Mesothelial cell of epicardium (in vitro differentiated cells): ENCODE data around the gene F12. TPM values are rescaled to one million over a fixed set of nuclear protein-coding genes. Genes with fewer than 3 reads are reported as not detected.

ENCODE experiments used
- DNase-seq, 2 experiments: peaks; one replicate each; pipeline ENCODE4 v3.0.0; 2021; ENCODE audit warnings: low spot score in 2 of 2; ENCODE audit not compliant: unreplicated experiment in 2 of 2
- H3K27ac Mint-ChIP-seq: 2 replicates; pipeline ENCODE4 v1.8.0; 2021; ENCODE audit warnings: mixed read lengths
- H3K27me3 Mint-ChIP-seq: 2 replicates; pipeline ENCODE4 v1.8.0; 2021; ENCODE audit warnings: low read depth, mixed read lengths
- H3K36me3 Mint-ChIP-seq: 2 replicates; pipeline ENCODE4 v1.8.0; 2021; ENCODE audit warnings: mixed read lengths
- H3K4me1 Mint-ChIP-seq: 2 replicates; pipeline ENCODE4 v1.8.0; 2021; ENCODE audit warnings: mixed read lengths
- H3K4me3 Mint-ChIP-seq: 2 replicates; pipeline ENCODE4 v1.8.0; 2021; ENCODE audit warnings: mild to moderate bottlenecking, moderate library complexity, mixed read lengths
- H3K9me3 Mint-ChIP-seq: 2 replicates; pipeline ENCODE4 v1.8.0; 2021; ENCODE audit warnings: mixed read lengths
- total RNA-seq: library from RNA; stranded (reverse); gene quantifications from 3 replicates; pipeline ENCODE4 v1.2.1, GENCODE V29; 2021
- TF ChIP-seq, protein P1 (sequence below): fragments of 200-600 bp; sonication (generic); IDR thresholded peaks from one replicate; pipeline ENCODE4 v1.5.0; 2021; ENCODE audit warnings: antibody characterized with exemption; ENCODE audit not compliant: unreplicated experiment

The F12 gene
- total RNA-seq, 1 donor from 2014 or later: 2.3 TPM

- peaks cover 10% of the 10 kb centered on the region for H3K4me1 Mint-ChIP-seq
- H3K4me3 Mint-ChIP-seq: no peak overlapping the region
- TF ChIP-seq, protein P1, sequence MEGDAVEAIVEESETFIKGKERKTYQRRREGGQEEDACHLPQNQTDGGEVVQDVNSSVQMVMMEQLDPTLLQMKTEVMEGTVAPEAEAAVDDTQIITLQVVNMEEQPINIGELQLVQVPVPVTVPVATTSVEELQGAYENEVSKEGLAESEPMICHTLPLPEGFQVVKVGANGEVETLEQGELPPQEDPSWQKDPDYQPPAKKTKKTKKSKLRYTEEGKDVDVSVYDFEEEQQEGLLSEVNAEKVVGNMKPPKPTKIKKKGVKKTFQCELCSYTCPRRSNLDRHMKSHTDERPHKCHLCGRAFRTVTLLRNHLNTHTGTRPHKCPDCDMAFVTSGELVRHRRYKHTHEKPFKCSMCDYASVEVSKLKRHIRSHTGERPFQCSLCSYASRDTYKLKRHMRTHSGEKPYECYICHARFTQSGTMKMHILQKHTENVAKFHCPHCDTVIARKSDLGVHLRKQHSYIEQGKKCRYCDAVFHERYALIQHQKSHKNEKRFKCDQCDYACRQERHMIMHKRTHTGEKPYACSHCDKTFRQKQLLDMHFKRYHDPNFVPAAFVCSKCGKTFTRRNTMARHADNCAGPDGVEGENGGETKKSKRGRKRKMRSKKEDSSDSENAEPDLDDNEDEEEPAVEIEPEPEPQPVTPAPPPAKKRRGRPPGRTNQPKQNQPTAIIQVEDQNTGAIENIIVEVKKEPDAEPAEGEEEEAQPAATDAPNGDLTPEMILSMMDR: no peak
- H3K27ac Mint-ChIP-seq: no peak overlapping the region
- H3K27me3 Mint-ChIP-seq: no peaks in the 10 kb centered on the region
- no peak for DNase-seq
- H3K36me3 Mint-ChIP-seq: no peaks in the 10 kb centered on the region
- no peaks in the 10 kb centered on the region for H3K9me3 Mint-ChIP-seq
These were observed 35.6 kb downstream of the F12 start for GRCh38 chr5:177373806-177374205.

DNA sequence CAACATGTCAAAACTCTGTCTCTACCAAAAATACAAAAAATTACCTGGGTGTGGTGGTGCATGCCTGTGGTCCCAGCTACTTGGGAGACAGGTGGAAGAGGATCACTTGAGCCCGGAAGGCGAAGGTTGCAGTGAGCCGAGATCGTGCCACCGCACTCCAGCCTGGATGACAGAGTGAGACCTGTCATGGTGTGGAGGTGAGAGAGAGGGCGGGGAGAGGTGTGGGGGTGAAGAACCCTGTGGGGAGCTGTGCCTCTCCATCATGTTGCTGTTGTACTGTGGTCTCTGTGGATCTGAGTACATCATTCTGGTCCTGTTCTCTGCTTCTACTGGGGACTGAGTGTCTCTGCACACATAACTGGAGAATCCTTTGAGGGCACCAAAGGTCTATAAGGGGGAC is 36.5 kb downstream of the F12 start:
- no peak overlapping the region for H3K27ac Mint-ChIP-seq

GRCh38 chr5:177372034-177372896 is 37.1 kb downstream of the F12 start:
- H3K4me3 Mint-ChIP-seq: peak overlapping the region; percentile 52
- peaks cover 12% of the 10 kb centered on the region for H3K4me1 Mint-ChIP-seq
- no peaks in the 10 kb centered on the region for H3K9me3 Mint-ChIP-seq
- no peak for DNase-seq
- H3K36me3 Mint-ChIP-seq: no peaks in the 10 kb centered on the region
- no peak overlapping the region for H3K27ac Mint-ChIP-seq
- no peaks in the 10 kb centered on the region for H3K27me3 Mint-ChIP-seq
- TF ChIP-seq, protein P1: no peak

More for the DNA sequence above, 36.5 kb downstream of the F12 start:
- no peaks in the 10 kb centered on the region for H3K27me3 Mint-ChIP-seq
- TF ChIP-seq, protein P1: no peak
- DNase-seq: no peak
- no peaks in the 10 kb centered on the region for H3K9me3 Mint-ChIP-seq
- H3K4me3 Mint-ChIP-seq: no peak overlapping the region
- no peaks in the 10 kb centered on the region for H3K36me3 Mint-ChIP-seq
- H3K4me1 Mint-ChIP-seq: peaks cover 12% of the 10 kb centered on the region

DNA sequence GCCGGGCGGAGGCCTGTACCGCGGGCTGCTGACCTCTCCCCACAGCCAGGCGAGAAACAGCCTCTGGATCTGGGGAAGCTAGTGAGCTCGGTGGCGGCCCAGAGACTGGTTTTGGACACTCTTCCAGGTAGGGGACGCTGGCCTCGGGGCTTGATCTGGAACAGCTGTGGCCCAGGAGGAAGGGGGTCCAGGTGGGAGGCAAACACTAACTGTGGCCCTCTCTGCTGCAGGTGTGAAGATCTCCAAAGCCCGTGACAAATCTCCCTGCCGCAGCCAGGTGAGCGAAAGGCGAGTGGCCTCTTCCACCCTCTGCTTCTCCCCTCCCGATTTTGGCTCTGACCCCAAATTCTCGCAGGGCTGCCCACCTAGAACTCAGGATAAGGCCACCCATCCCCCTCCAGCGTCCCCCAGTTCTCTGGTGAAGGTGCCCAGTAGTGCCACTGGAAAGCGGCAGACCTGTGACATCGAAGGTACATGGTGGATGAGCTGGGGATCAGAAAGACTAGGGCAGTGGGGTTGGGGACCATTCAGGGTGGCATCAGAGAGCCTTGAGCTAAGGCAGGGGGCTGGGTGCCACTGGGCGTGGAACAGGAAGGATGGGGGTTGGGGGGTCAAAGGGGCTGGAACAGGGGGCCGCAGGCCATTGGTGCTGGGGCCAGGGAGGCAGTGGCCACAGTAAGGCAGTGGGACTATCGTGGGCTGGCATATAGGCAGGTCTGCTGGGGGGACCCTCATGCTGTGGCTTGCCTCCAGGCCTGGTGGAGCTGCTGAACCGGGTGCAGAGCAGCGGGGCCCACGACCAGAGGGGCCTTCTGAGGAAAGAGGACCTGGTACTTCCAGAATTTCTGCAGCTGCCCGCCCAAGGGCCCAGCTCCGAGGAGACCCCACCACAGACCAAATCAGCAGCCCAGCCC is 38.0 kb downstream of the F12 start:
- TF ChIP-seq, protein P1: no peak
- Mint-ChIP-seq H3K36me3 (no peaks in the 10 kb centered on the region), H3K27ac (peak overlapping the region; percentile 34), H3K4me3 (peak overlapping the region; percentile 68), H3K27me3 (no peaks in the 10 kb centered on the region), H3K4me1 (peaks cover 18% of the 10 kb centered on the region), H3K9me3 (no peaks in the 10 kb centered on the region)
- DNase-seq: no peak

DNA sequence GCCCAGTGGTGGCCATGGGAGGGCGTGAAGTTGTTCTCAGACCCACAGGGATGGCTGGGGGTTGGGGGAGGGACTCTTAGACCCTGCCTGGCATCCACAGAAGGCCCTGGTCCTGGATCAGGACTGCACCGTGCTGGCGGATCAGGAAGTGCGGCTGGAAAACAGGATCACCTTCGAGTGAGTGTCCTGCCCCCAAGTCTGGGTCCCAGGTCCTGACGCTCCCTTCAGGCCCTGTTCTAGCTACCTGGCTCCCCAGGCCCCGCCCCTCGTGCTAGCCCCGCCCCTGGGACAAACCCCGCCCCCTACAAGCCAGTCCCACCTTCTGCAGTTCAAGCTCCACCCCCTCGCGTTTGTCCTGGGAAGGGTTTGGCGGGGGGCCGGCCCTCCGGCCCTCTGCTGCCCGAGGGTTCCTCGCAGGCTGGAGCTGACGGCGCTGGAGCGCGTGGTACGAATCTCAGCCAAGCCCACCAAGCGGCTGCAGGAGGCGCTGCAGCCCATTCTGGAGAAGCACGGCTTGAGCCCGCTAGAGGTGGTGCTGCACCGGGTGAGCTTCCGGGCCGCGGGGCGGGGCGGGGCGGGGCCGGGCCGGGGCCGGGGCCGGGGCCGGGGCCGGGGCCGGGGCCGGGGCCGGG is 38.8 kb downstream of the F12 start:
- Mint-ChIP-seq H3K9me3 (no peaks in the 10 kb centered on the region), H3K27ac (no peak overlapping the region), H3K4me1 (peaks cover 23% of the 10 kb centered on the region), H3K27me3 (no peaks in the 10 kb centered on the region), H3K36me3 (no peaks in the 10 kb centered on the region), H3K4me3 (peak overlapping the region; percentile 61)
- TF ChIP-seq, protein P1: peak; percentile 35
- peak; percentile 76 to 86 for DNase-seq
